H1 (cell line): ENCODE results near the gene CACNA2D4. TPM values are rescaled to one million over a fixed set of nuclear protein-coding genes. Genes with fewer than 3 reads are reported as not detected.
A peak's percentile ranks its signal among the peaks of the same experiment; 100 is the strongest.

ENCODE experiments used
- CEBPB ChIP-seq: IDR thresholded peaks from 2 replicates; pipeline ENCODE4 v1.6.1; 2012; ENCODE audit warnings: low read depth, low read length
- GABPA ChIP-seq: IDR thresholded peaks from 2 replicates; pipeline ENCODE4 v1.6.1; 2011; ENCODE audit warnings: mild to moderate bottlenecking, low read length, moderate library complexity, borderline replicate concordance; ENCODE audit not compliant: insufficient read depth
- GTF2F1 ChIP-seq: IDR thresholded peaks from 2 replicates; pipeline ENCODE4 v1.6.1; 2012; ENCODE audit warnings: low read depth, low read length, improper control_type of control experiment, borderline replicate concordance
- HDAC2 ChIP-seq, 2 experiments: fragments of 300-600 bp in 1 of 2; sonication (generic) in 1 of 2; IDR thresholded peaks; 2 replicates each; pipeline ENCODE4 v1.6.1; 2011 to 2012; ENCODE audit warnings: low read depth in 2 of 2, low read length in 2 of 2, mild to moderate bottlenecking in 2 of 2, moderate library complexity in 2 of 2, borderline replicate concordance in 1 of 2, inconsistent platforms in 1 of 2
- JUND ChIP-seq: IDR thresholded peaks from 2 replicates; pipeline ENCODE4 v1.6.1; 2011; ENCODE audit warnings: mild to moderate bottlenecking, improper control_type of control experiment, low read length
- KDM4A ChIP-seq: IDR thresholded peaks from one replicate; pipeline ENCODE4 v1.7.1; 2012; ENCODE audit warnings: low read depth, mild to moderate bottlenecking, moderate library complexity, low read length, inconsistent platforms; ENCODE audit not compliant: severe bottlenecking
- TBP ChIP-seq: IDR thresholded peaks from 2 replicates; pipeline ENCODE4 v1.6.1; 2011; ENCODE audit warnings: low read depth, low read length, improper control_type of control experiment
- polyA plus RNA-seq, 7 experiments: library from polyadenylated mRNA; depleted of rRNA in 3 of 7; stranded (reverse) in 5 of 7; unstranded in 2 of 7; fragments of >200 nt in 5 of 7; fragments of 200-250 nt in 2 of 7; gene quantifications; 1 replicate in 5 of 7; 2 replicates in 1 of 7; 4 replicates in 1 of 7; pipeline versions ENCODE4 v1.2.1 to v1.2.3, GENCODE V29; 2011 to 2013; ENCODE audit warnings: missing spikeins in 2 of 7, mixed read lengths in 2 of 7
- total RNA-seq: library from RNA; stranded (reverse); fragmentation: NEBNext Ultra II Directional; extraction: Animal tissue kit (Norgen Biotek cat#: 25700); gene quantifications from 2 replicates; pipeline ENCODE4 v1.2.1, GENCODE V29; 2021

CACNA2D4 gene
- total and polyA plus RNA-seq, 2 of the 8 experiments (the other 6 are each of a cell fraction or from before 2014, with no cell fraction given), result 0.44 to 0.88 TPM

- peak; percentile 53 for TF ChIP-seq KDM4A
- peak; percentile 86 to 91; a peak in 2 of 4 replicates for TF ChIP-seq HDAC2 (IDR thresholded peaks at IDR 0.05; ENCODE audit: borderline replicate concordance in 1 of 2, low read depth in 2 of 2, low read length in 2 of 2)
- TF ChIP-seq GABPA, result peak; percentile 65; the same call in 1 of the 2 replicates
- TF ChIP-seq GTF2F1, result no peak
- no peak for TF ChIP-seq JUND
- peak; percentile 53; the same call in 1 of the 2 replicates for TF ChIP-seq TBP
- TF ChIP-seq CEBPB, result peak; percentile 64; the same call in 1 of the 2 replicates
- TF ChIP-seq, all 59 proteins: peak for 13
Observed at GRCh38 chr12:1830981-1831963, 87.2 kb downstream of the CACNA2D4 start (continued).
